GM23338 (cell line): Measurements from ENCODE around the gene AQP5. TPM values are rescaled to one million over a fixed set of nuclear protein-coding genes. Genes with fewer than 3 reads are reported as not detected.

Source experiments
- ATAC-seq: fragments of 200-7000 bp; cut with Tn5 transposase; 3 replicates; pipeline ENCODE4 v1.9.1; 2020
- DNase-seq: peaks from one replicate; pipeline ENCODE4 v3.0.0-alpha.2; 2015; ENCODE audit warnings: low spot score
- H2AFZ ChIP-seq: fragments of 200-600 bp; sonication (generic); 2 replicates; pipeline ENCODE4 v1.8.0; 2016; ENCODE audit warnings: antibody characterized with exemption, mild to moderate bottlenecking, moderate library complexity
- H3F3A ChIP-seq: fragments of 200-600 bp; sonication (generic); replicated peaks from 2 replicates; pipeline ENCODE4 v1.8.0; 2017; ENCODE audit warnings: antibody characterized with exemption, mixed run types, low read depth
- H3K27ac ChIP-seq: fragments of 200-600 bp; sonication (generic); 2 replicates; pipeline ENCODE4 v1.6.1; 2016; ENCODE audit warnings: low read depth
- H3K27me3 ChIP-seq: fragments of 200-600 bp; sonication (generic); 2 replicates; pipeline ENCODE4 v1.8.0; 2016; ENCODE audit warnings: mild to moderate bottlenecking, mixed run types, moderate library complexity; ENCODE audit not compliant: insufficient read depth
- H3K36me3 ChIP-seq: fragments of 200-600 bp; sonication (generic); 2 replicates; pipeline ENCODE4 v1.8.0; 2016; ENCODE audit warnings: mild to moderate bottlenecking; ENCODE audit not compliant: insufficient read depth
- H3K4me1 ChIP-seq: fragments of 200-600 bp; sonication (generic); 2 replicates; pipeline ENCODE4 v1.8.0; 2016; ENCODE audit warnings: mild to moderate bottlenecking, moderate library complexity; ENCODE audit not compliant: insufficient read depth
- H3K4me2 ChIP-seq: fragments of 200-600 bp; sonication (generic); 2 replicates; pipeline ENCODE4 v1.7.1; 2017; ENCODE audit warnings: mixed run types
- H3K4me3 ChIP-seq: fragments of 200-600 bp; sonication (generic); 2 replicates; pipeline ENCODE4 v1.6.1; 2016; ENCODE audit warnings: mixed run types
- H3K79me2 ChIP-seq: fragments of 200-600 bp; sonication (generic); replicated peaks from 2 replicates; pipeline ENCODE4 v1.8.0; 2017; ENCODE audit warnings: mild to moderate bottlenecking; ENCODE audit not compliant: insufficient read depth
- H3K9me2 ChIP-seq: fragments of 200-600 bp; sonication (generic); 2 replicates; pipeline ENCODE4 v1.8.0; 2017; ENCODE audit not compliant: insufficient read depth
- H4K20me1 ChIP-seq: fragments of 200-600 bp; sonication (generic); replicated peaks from 2 replicates; pipeline ENCODE4 v1.8.0; 2017; ENCODE audit warnings: mild to moderate bottlenecking; ENCODE audit not compliant: insufficient read depth
- H3K27ac Mint-ChIP-seq: 2 replicates; pipeline ENCODE4 v1.8.0; 2020; ENCODE audit warnings: inconsistent platforms, mild to moderate bottlenecking, moderate library complexity, mixed read lengths
- H3K27me3 Mint-ChIP-seq: 3 replicates; pipeline ENCODE4 v1.8.0; 2022; ENCODE audit warnings: low read depth, mild to moderate bottlenecking, moderate library complexity, mixed read lengths, inconsistent platforms; ENCODE audit not compliant: insufficient read depth, poor library complexity
- H3K36me3 Mint-ChIP-seq: 3 replicates; pipeline ENCODE4 v1.8.0; 2021; ENCODE audit warnings: low read depth, mild to moderate bottlenecking, inconsistent platforms, moderate library complexity, mixed read lengths
- H3K4me1 Mint-ChIP-seq: 3 replicates; pipeline ENCODE4 v1.8.0; 2020; ENCODE audit warnings: mild to moderate bottlenecking, inconsistent platforms, mixed read lengths
- H3K4me3 Mint-ChIP-seq: 3 replicates; pipeline ENCODE4 v1.8.0; 2021; ENCODE audit warnings: moderate library complexity, mild to moderate bottlenecking, inconsistent platforms, mixed read lengths
- H3K9me3 Mint-ChIP-seq: 3 replicates; pipeline ENCODE4 v1.8.0; 2020; ENCODE audit warnings: moderate library complexity, mild to moderate bottlenecking, inconsistent platforms, mixed read lengths
- CREB1 ChIP-seq: fragments of 250-450 bp; sonication (Bioruptor Pico); IDR thresholded peaks from 2 replicates; pipeline ENCODE4 v1.5.0; 2020; ENCODE audit warnings: low read depth, mild to moderate bottlenecking, moderate library complexity
- EZH2 ChIP-seq: fragments of 200-600 bp; sonication (generic); IDR thresholded peaks from one replicate; pipeline ENCODE4 v1.8.0; 2017; ENCODE audit warnings: antibody characterized with exemption, mild to moderate bottlenecking, low read depth; ENCODE audit not compliant: unreplicated experiment
- EZH2phosphoT487 ChIP-seq: fragments of 200-600 bp; sonication (generic); IDR thresholded peaks from one replicate; pipeline ENCODE4 v1.8.1; 2018; ENCODE audit warnings: antibody characterized with exemption; ENCODE audit not compliant: unreplicated experiment
- JUNB ChIP-seq: IDR thresholded peaks from one replicate; pipeline ENCODE4 v1.6.1; 2016; ENCODE audit warnings: antibody characterized with exemption; ENCODE audit not compliant: unreplicated experiment
- NANOG ChIP-seq: IDR thresholded peaks from 2 replicates; pipeline ENCODE4 v1.6.1; 2016; ENCODE audit warnings: antibody characterized with exemption, borderline replicate concordance
- POLR2AphosphoS5 ChIP-seq: IDR thresholded peaks from 2 replicates; pipeline ENCODE4 v1.6.1; 2016; ENCODE audit warnings: antibody characterized with exemption, low read depth
- STAT1 ChIP-seq: IDR thresholded peaks from one replicate; pipeline ENCODE4 v1.6.1; 2016; ENCODE audit warnings: antibody characterized with exemption; ENCODE audit not compliant: unreplicated experiment
- ZNF114 ChIP-seq: fragments of 250-450 bp; sonication (Bioruptor Pico); IDR thresholded peaks from 2 replicates; pipeline ENCODE4 v1.5.0; 2020; ENCODE audit warnings: mild to moderate bottlenecking, moderate library complexity
- ZNF331 ChIP-seq: fragments of 250-450 bp; sonication (Bioruptor Pico); IDR thresholded peaks from 2 replicates; pipeline ENCODE4 v1.5.0; 2020; ENCODE audit warnings: low read depth, mild to moderate bottlenecking, moderate library complexity
- polyA plus RNA-seq: library from polyadenylated mRNA; unstranded; fragments of >200 nt; fragmentation: Nextera tagmentation; extraction: Ambion mirVana; gene quantifications from 2 replicates; pipeline ENCODE4 v1.2.1, GENCODE V29; 2016
- total RNA-seq: library from RNA; depleted of rRNA; stranded (reverse); fragments of >200 nt; shearing (Covaris generic); gene quantifications from 2 replicates; pipeline ENCODE4 v1.2.3, GENCODE V29; 2014
- TF ChIP-seq, protein P1 (sequence below): IDR thresholded peaks from 2 replicates; pipeline ENCODE4 v1.6.1; 2016; ENCODE audit warnings: antibody characterized with exemption
- TF ChIP-seq, protein P2 (sequence below): IDR thresholded peaks from one replicate; pipeline ENCODE4 v1.6.1; 2018; ENCODE audit warnings: antibody characterized with exemption; ENCODE audit not compliant: unreplicated experiment
- TF ChIP-seq, protein P3 (sequence below): fragments of 250-450 bp; sonication (Bioruptor Pico); IDR thresholded peaks from 2 replicates; pipeline ENCODE4 v1.5.0; 2020; ENCODE audit warnings: mild to moderate bottlenecking, moderate library complexity
- TF ChIP-seq, protein P4 (sequence below), 2 experiments: fragments of 200-600 bp in 1 of 2; sonication (generic) in 1 of 2; conservative IDR thresholded peaks; 2 replicates each; pipeline versions ENCODE4 v1.5.1 to v1.6.1; 2016 to 2017; ENCODE audit warnings: antibody characterized with exemption in 2 of 2, low read depth in 2 of 2, mild to moderate bottlenecking in 2 of 2, moderate library complexity in 1 of 2

AQP5 gene
- total and polyA plus RNA-seq, 2 experiments from 2014 or later = 1.3 to 2.2 TPM

DNA sequence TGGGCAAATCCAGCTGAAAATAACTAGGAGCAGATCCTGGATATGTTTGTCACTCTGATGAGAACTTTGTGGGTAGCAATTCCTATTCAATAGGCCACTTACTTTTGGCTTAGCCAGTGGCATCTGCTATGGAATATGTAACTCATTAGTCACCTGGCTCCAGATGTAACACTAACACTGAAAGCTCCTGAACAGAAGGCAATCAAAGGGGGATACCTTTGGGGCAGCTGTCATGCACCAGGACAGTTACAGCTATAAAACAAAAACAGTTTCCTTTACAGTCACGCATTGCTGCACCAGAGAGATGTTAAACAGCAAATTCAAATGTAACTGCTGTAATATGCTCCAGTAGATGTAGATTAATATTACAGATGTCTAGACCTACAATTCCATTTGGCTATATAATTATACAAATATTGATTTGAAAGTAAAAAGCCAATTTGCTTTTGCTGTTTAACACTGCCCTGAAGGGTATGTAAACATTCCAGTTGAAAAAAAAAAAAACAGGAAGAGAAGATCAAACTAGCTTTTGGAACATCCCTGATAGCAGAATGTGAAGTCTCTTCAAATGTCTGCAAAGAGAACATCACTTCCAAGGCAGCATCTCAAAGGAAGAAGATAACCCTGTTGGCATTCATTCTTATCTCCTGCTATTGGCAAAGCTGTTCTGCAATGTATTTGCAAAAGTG lies 45.2 kb downstream of the AQP5 start:
- no peaks in the 10 kb centered on the region for H3K27me3 ChIP-seq
- no peak overlapping the region for H3K4me3 ChIP-seq
- H3F3A ChIP-seq = no peaks in the 10 kb centered on the region
- no peak overlapping the region for H2AFZ ChIP-seq
- TF ChIP-seq ZNF114 (no peak), CREB1 (CRISPR knock-in tag) (no peak), STAT1 (no peak), NANOG (no peak), EZH2phosphoT487 (no peak), JUNB (no peak), POLR2AphosphoS5 (no peak), ZNF331 (CRISPR knock-in tag) (no peak), EZH2 (no peak)
- TF ChIP-seq, protein P1, sequence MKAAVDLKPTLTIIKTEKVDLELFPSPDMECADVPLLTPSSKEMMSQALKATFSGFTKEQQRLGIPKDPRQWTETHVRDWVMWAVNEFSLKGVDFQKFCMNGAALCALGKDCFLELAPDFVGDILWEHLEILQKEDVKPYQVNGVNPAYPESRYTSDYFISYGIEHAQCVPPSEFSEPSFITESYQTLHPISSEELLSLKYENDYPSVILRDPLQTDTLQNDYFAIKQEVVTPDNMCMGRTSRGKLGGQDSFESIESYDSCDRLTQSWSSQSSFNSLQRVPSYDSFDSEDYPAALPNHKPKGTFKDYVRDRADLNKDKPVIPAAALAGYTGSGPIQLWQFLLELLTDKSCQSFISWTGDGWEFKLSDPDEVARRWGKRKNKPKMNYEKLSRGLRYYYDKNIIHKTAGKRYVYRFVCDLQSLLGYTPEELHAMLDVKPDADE = no peak
- TF ChIP-seq, protein P2, sequence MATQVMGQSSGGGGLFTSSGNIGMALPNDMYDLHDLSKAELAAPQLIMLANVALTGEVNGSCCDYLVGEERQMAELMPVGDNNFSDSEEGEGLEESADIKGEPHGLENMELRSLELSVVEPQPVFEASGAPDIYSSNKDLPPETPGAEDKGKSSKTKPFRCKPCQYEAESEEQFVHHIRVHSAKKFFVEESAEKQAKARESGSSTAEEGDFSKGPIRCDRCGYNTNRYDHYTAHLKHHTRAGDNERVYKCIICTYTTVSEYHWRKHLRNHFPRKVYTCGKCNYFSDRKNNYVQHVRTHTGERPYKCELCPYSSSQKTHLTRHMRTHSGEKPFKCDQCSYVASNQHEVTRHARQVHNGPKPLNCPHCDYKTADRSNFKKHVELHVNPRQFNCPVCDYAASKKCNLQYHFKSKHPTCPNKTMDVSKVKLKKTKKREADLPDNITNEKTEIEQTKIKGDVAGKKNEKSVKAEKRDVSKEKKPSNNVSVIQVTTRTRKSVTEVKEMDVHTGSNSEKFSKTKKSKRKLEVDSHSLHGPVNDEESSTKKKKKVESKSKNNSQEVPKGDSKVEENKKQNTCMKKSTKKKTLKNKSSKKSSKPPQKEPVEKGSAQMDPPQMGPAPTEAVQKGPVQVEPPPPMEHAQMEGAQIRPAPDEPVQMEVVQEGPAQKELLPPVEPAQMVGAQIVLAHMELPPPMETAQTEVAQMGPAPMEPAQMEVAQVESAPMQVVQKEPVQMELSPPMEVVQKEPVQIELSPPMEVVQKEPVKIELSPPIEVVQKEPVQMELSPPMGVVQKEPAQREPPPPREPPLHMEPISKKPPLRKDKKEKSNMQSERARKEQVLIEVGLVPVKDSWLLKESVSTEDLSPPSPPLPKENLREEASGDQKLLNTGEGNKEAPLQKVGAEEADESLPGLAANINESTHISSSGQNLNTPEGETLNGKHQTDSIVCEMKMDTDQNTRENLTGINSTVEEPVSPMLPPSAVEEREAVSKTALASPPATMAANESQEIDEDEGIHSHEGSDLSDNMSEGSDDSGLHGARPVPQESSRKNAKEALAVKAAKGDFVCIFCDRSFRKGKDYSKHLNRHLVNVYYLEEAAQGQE = no peak
- TF ChIP-seq, protein P3, sequence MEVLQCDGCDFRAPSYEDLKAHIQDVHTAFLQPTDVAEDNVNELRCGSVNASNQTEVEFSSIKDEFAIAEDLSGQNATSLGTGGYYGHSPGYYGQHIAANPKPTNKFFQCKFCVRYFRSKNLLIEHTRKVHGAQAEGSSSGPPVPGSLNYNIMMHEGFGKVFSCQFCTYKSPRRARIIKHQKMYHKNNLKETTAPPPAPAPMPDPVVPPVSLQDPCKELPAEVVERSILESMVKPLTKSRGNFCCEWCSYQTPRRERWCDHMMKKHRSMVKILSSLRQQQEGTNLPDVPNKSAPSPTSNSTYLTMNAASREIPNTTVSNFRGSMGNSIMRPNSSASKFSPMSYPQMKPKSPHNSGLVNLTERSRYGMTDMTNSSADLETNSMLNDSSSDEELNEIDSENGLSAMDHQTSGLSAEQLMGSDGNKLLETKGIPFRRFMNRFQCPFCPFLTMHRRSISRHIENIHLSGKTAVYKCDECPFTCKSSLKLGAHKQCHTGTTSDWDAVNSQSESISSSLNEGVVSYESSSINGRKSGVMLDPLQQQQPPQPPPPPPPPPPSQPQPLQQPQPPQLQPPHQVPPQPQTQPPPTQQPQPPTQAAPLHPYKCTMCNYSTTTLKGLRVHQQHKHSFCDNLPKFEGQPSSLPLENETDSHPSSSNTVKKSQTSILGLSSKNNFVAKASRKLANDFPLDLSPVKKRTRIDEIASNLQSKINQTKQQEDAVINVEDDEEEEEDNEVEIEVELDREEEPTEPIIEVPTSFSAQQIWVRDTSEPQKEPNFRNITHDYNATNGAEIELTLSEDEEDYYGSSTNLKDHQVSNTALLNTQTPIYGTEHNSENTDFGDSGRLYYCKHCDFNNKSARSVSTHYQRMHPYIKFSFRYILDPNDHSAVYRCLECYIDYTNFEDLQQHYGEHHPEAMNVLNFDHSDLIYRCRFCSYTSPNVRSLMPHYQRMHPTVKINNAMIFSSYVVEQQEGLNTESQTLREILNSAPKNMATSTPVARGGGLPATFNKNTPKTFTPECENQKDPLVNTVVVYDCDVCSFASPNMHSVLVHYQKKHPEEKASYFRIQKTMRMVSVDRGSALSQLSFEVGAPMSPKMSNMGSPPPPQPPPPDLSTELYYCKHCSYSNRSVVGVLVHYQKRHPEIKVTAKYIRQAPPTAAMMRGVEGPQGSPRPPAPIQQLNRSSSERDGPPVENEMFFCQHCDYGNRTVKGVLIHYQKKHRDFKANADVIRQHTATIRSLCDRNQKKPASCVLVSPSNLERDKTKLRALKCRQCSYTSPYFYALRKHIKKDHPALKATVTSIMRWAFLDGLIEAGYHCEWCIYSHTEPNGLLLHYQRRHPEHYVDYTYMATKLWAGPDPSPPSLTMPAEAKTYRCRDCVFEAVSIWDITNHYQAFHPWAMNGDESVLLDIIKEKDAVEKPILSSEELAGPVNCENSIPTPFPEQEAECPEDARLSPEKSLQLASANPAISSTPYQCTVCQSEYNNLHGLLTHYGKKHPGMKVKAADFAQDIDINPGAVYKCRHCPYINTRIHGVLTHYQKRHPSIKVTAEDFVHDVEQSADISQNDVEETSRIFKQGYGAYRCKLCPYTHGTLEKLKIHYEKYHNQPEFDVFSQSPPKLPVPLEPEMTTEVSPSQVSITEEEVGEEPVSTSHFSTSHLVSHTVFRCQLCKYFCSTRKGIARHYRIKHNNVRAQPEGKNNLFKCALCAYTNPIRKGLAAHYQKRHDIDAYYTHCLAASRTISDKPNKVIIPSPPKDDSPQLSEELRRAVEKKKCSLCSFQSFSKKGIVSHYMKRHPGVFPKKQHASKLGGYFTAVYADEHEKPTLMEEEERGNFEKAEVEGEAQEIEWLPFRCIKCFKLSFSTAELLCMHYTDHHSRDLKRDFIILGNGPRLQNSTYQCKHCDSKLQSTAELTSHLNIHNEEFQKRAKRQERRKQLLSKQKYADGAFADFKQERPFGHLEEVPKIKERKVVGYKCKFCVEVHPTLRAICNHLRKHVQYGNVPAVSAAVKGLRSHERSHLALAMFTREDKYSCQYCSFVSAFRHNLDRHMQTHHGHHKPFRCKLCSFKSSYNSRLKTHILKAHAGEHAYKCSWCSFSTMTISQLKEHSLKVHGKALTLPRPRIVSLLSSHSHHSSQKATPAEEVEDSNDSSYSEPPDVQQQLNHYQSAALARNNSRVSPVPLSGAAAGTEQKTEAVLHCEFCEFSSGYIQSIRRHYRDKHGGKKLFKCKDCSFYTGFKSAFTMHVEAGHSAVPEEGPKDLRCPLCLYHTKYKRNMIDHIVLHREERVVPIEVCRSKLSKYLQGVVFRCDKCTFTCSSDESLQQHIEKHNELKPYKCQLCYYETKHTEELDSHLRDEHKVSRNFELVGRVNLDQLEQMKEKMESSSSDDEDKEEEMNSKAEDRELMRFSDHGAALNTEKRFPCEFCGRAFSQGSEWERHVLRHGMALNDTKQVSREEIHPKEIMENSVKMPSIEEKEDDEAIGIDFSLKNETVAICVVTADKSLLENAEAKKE (CRISPR knock-in tag) = no peak
- TF ChIP-seq, protein P4, sequence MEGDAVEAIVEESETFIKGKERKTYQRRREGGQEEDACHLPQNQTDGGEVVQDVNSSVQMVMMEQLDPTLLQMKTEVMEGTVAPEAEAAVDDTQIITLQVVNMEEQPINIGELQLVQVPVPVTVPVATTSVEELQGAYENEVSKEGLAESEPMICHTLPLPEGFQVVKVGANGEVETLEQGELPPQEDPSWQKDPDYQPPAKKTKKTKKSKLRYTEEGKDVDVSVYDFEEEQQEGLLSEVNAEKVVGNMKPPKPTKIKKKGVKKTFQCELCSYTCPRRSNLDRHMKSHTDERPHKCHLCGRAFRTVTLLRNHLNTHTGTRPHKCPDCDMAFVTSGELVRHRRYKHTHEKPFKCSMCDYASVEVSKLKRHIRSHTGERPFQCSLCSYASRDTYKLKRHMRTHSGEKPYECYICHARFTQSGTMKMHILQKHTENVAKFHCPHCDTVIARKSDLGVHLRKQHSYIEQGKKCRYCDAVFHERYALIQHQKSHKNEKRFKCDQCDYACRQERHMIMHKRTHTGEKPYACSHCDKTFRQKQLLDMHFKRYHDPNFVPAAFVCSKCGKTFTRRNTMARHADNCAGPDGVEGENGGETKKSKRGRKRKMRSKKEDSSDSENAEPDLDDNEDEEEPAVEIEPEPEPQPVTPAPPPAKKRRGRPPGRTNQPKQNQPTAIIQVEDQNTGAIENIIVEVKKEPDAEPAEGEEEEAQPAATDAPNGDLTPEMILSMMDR (conservative IDR thresholded peaks at IDR 0.05; ENCODE audit: low read depth in 2 of 2) = no peak
- no peaks in the 10 kb centered on the region for H3K4me1 ChIP-seq
- no peak overlapping the region for H3K4me2 ChIP-seq
- peaks cover 5% of the 10 kb centered on the region; the same call in 1 of the 2 replicates for H3K36me3 ChIP-seq
- Mint-ChIP-seq H3K9me3 (no peaks in the 10 kb centered on the region), H3K27ac (no peak overlapping the region), H3K36me3 (peaks cover 24% of the 10 kb centered on the region), H3K4me3 (no peak overlapping the region), H3K27me3 (peaks cover 2% of the 10 kb centered on the region), H3K4me1 (no peaks in the 10 kb centered on the region)
- H3K27ac ChIP-seq = no peak overlapping the region
- H3K9me2 ChIP-seq = no peaks in the 10 kb centered on the region
- DNase-seq (no peak), ATAC-seq (no peak)
- H3K79me2 ChIP-seq = 0 out of 2 replicates have a peak, but pooled peaks cover 2% of the 10 kb centered on the region
- H4K20me1 ChIP-seq = peaks cover 3% of the 10 kb centered on the region; the same call in 1 of the 2 replicates
